Glomerular visceral epithelial cell (primary cell): ENCODE data around the gene C10orf90.
A peak's percentile ranks its signal among the peaks of the same experiment; 100 is the strongest.

Experiments
- DNase-seq: peaks from one replicate; pipeline ENCODE4 v3.0.0-alpha.2; 2016; ENCODE audit errors: extremely low spot score

C10orf90 gene

GRCh38 chr10:126632705-126633104 lies 37.8 kb downstream of the C10orf90 start:
- no peak for DNase-seq

GRCh38 chr10:126629925-126630624 lies 40.4 kb downstream of the C10orf90 start:
- DNase-seq, result no peak

GRCh38 chr10:126628746-126629145 lies 41.7 kb downstream of the C10orf90 start:
- no peak for DNase-seq

GRCh38 chr10:126621846-126622245 lies 48.6 kb downstream of the C10orf90 start:
- no peak for DNase-seq

- DNase-seq, result no peak
Observed at GRCh38 chr10:126618466-126618865, 52.0 kb downstream of the C10orf90 start.

- no peak for DNase-seq
Observed at GRCh38 chr10:126617733-126618132, 52.8 kb downstream of the C10orf90 start.

GRCh38 chr10:126617208-126617607 lies 53.3 kb downstream of the C10orf90 start:
- DNase-seq, result no peak

- no peak for DNase-seq
Observed at GRCh38 chr10:126616737-126617136, 53.8 kb downstream of the C10orf90 start.

GRCh38 chr10:126611303-126611702 lies 59.2 kb downstream of the C10orf90 start:
- no peak for DNase-seq

GRCh38 chr10:126609566-126609965 lies 60.9 kb downstream of the C10orf90 start:
- DNase-seq, result no peak

GRCh38 chr10:126599949-126600682 lies 70.4 kb downstream of the C10orf90 start:
- no peak for DNase-seq

- peak; percentile 48 for DNase-seq
Observed at GRCh38 chr10:126598009-126598408, 72.5 kb downstream of the C10orf90 start.

- no peak for DNase-seq
Observed at GRCh38 chr10:126597211-126597610, 73.3 kb downstream of the C10orf90 start.

- DNase-seq, result no peak
Observed at GRCh38 chr10:126596472-126597016, 73.9 kb downstream of the C10orf90 start.

- no peak for DNase-seq
Observed at GRCh38 chr10:126595160-126595559, 75.3 kb downstream of the C10orf90 start.

- no peak for DNase-seq
Observed at GRCh38 chr10:126593968-126594701, 76.4 kb downstream of the C10orf90 start.

- DNase-seq, result no peak
Observed at GRCh38 chr10:126592901-126593300, 77.6 kb downstream of the C10orf90 start.

GRCh38 chr10:126588024-126588423 lies 82.5 kb downstream of the C10orf90 start:
- DNase-seq, result no peak

- no peak for DNase-seq
Observed at GRCh38 chr10:126586878-126587277, 83.6 kb downstream of the C10orf90 start.

- no peak for DNase-seq
Observed at GRCh38 chr10:126586128-126586527, 84.4 kb downstream of the C10orf90 start.

- no peak for DNase-seq
Observed at GRCh38 chr10:126585249-126586017, 85.1 kb downstream of the C10orf90 start.

GRCh38 chr10:126584836-126585235 lies 85.7 kb downstream of the C10orf90 start:
- no peak for DNase-seq
